ENCODE measurements around the gene ZSWIM7.

Gene ZSWIM7

GRCh38 chr17:15947271-15947670, 52.2 kb downstream of the ZSWIM7 start:
- no peaks in the 10 kb centered on the region for H4K20me1 ChIP-seq (ENCODE audit: insufficient read depth, low read length)
- TF ChIP-seq EZH2 (IDR thresholded peaks at IDR 0.05; ENCODE audit: borderline replicate concordance, low read depth, low read length, severe bottlenecking) (no peak), CTCF (IDR thresholded peaks at IDR 0.05; ENCODE audit: borderline replicate concordance, extremely low read depth, low read length, poor library complexity, severe bottlenecking) (no peak)
- H2AFZ ChIP-seq (ENCODE audit: low read depth, low read length), result no peak overlapping the region
- H3K4me2 ChIP-seq (ENCODE audit: insufficient read depth, low read length), result no peak overlapping the region
- no peak for ATAC-seq (ENCODE audit: insufficient read depth, low read depth)
- H3K9ac ChIP-seq (ENCODE audit: low read depth, low read length), result no peak overlapping the region
- H3K4me1 ChIP-seq (ENCODE audit: insufficient read depth, low read length), result no peaks in the 10 kb centered on the region
- H3K36me3 ChIP-seq (ENCODE audit: insufficient read depth, low read length), result no peaks in the 10 kb centered on the region
- H3K79me2 ChIP-seq (ENCODE audit: insufficient read depth, low read length), result no peaks in the 10 kb centered on the region
- no peaks in the 10 kb centered on the region for H3K27me3 ChIP-seq (ENCODE audit: insufficient read depth, low read length, poor library complexity)
- H3K9me3 ChIP-seq (ENCODE audit: insufficient read depth, low read length, severe bottlenecking), result no peaks in the 10 kb centered on the region
- DNase-seq, result no peak
- no peak overlapping the region for H3K4me3 ChIP-seq (ENCODE audit: low read depth in 1 of 2, low read length in 2 of 2)
- H3K27ac ChIP-seq (ENCODE audit: low read length), result no peak overlapping the region

- no peaks in the 10 kb centered on the region for H3K27me3 ChIP-seq (ENCODE audit: insufficient read depth, low read length, poor library complexity)
- DNase-seq (no peak), ATAC-seq (ENCODE audit: insufficient read depth, low read depth) (no peak)
- no peaks in the 10 kb centered on the region for H3K9me3 ChIP-seq (ENCODE audit: insufficient read depth, low read length, severe bottlenecking)
- H2AFZ ChIP-seq (ENCODE audit: low read depth, low read length), result no peak overlapping the region
- no peak overlapping the region for H3K27ac ChIP-seq (ENCODE audit: low read length)
- H3K4me3 ChIP-seq (ENCODE audit: low read depth in 1 of 2, low read length in 2 of 2), result no peak overlapping the region
- no peaks in the 10 kb centered on the region for H3K4me1 ChIP-seq (ENCODE audit: insufficient read depth, low read length)
- H3K4me2 ChIP-seq (ENCODE audit: insufficient read depth, low read length), result no peak overlapping the region
- H3K79me2 ChIP-seq (ENCODE audit: insufficient read depth, low read length), result no peaks in the 10 kb centered on the region
- TF ChIP-seq EZH2 (IDR thresholded peaks at IDR 0.05; ENCODE audit: borderline replicate concordance, low read depth, low read length, severe bottlenecking) (no peak), CTCF (IDR thresholded peaks at IDR 0.05; ENCODE audit: borderline replicate concordance, extremely low read depth, low read length, poor library complexity, severe bottlenecking) (no peak)
- H3K9ac ChIP-seq (ENCODE audit: low read depth, low read length), result no peak overlapping the region
- no peaks in the 10 kb centered on the region for H3K36me3 ChIP-seq (ENCODE audit: insufficient read depth, low read length)
- no peaks in the 10 kb centered on the region for H4K20me1 ChIP-seq (ENCODE audit: insufficient read depth, low read length)
Observed at GRCh38 chr17:15946611-15947120, 52.8 kb downstream of the ZSWIM7 start.

DNA sequence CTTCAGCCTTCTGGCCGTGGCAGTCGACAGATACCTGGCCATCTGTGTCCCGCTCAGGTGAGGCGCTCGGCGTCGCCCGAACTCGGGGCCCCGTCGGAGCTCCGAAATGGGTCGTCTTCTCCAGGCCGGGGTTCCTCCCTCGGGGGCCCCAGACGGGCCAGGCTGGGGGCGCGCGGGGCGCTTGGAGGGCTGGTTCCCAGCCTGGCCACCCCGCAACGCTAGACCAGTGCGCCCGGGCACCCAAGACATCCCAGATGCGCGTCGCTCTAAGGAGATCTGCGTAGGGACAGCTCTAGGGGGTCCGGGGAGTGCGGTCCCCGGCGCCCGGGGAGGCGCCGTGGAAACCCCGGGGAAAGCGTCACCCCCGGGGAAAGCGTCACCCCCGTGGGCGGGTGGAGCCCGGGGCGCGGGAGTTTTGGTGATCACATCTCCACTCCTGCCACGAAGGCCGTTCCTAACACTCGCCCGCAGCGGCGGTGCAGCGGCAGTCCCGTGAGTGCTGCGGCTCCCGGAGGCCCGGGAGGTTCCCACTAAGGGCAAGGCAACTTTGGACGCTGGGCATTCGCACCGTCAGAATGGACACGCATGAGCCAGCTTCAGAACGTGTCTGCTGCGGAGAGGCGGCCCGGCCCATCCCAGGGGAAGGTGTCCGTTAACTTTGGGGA, 53.8 kb downstream of the ZSWIM7 start:
- H3K27me3 ChIP-seq (ENCODE audit: insufficient read depth, low read length, poor library complexity), result no peaks in the 10 kb centered on the region
- H3K27ac ChIP-seq (ENCODE audit: low read length), result no peak overlapping the region
- no peak for DNase-seq
- no peaks in the 10 kb centered on the region for H3K79me2 ChIP-seq (ENCODE audit: insufficient read depth, low read length)
- H3K36me3 ChIP-seq (ENCODE audit: insufficient read depth, low read length), result no peaks in the 10 kb centered on the region
- H3K9me3 ChIP-seq (ENCODE audit: insufficient read depth, low read length, severe bottlenecking), result no peaks in the 10 kb centered on the region
- H3K4me1 ChIP-seq (ENCODE audit: insufficient read depth, low read length), result no peaks in the 10 kb centered on the region
- no peaks in the 10 kb centered on the region for H4K20me1 ChIP-seq (ENCODE audit: insufficient read depth, low read length)
- no peak overlapping the region for H3K4me3 ChIP-seq (ENCODE audit: low read depth in 1 of 2, low read length in 2 of 2)
- H3K9ac ChIP-seq (ENCODE audit: low read depth, low read length), result no peak overlapping the region
- no peak for ATAC-seq (ENCODE audit: insufficient read depth, low read depth)
- no peak overlapping the region for H2AFZ ChIP-seq (ENCODE audit: low read depth, low read length)
- no peak overlapping the region for H3K4me2 ChIP-seq (ENCODE audit: insufficient read depth, low read length)
- TF ChIP-seq EZH2 (IDR thresholded peaks at IDR 0.05; ENCODE audit: borderline replicate concordance, low read depth, low read length, severe bottlenecking), result no peak
- no peak for TF ChIP-seq CTCF (IDR thresholded peaks at IDR 0.05; ENCODE audit: borderline replicate concordance, extremely low read depth, low read length, poor library complexity, severe bottlenecking)
